Activated CD4-positive, CD25-positive, alpha-beta regulatory T cell treated with anti-CD3 and anti-CD28 coated beads, Interleukin-2, amount 50 U/mL, for 24 hours (primary cell): Measurements from ENCODE around the gene KCNJ2.
A peak's percentile ranks its signal among the peaks of the same experiment; 100 is the strongest.

Experiments
- ATAC-seq, 2 donors: fragments of 150-1000 bp; cut with Tn5 transposase; one replicate each; pipeline ENCODE4 v1.10.0; 2021; ENCODE audit warnings: mild to moderate bottlenecking in 1 of 2, moderate library complexity in 1 of 2

Gene KCNJ2

GRCh38 chr17:70168977-70169708 lies at the start of gene KCNJ2:
Gene KCNJ2, plus strand, starts transcription at chr17:70169532. Its CDS starts 5,508 bp downstream, at chr17:70175040.
- ATAC-seq: peak; percentile 56 to 66

GRCh38 chr17:70119545-70119944 lies 49.8 kb upstream of the KCNJ2 start:
- ATAC-seq: no peak

DNA sequence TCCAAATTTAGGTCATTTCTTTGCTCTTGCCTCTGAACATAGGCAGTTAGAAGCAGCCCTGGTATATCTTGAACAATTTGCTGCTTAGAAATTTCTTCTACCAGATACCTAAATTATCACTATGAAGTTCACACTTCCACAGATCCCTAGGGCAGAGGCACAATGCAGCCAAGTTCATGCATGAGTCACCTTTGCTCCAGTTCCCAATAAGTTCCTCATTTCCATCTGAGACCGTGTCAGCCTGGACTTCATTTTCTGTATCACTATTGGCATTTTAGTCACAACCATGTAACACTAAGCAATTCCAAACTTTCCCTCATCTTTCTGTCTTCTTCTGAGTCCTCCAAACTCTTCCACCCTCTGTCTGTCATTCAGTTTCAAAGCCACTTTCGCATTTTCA lies 49.3 kb upstream of the KCNJ2 start:
- no peak for ATAC-seq

GRCh38 chr17:70120425-70120824 lies 48.9 kb upstream of the KCNJ2 start:
- no peak for ATAC-seq

- no peak for ATAC-seq
These were observed 48.2 kb upstream of the KCNJ2 start for GRCh38 chr17:70121126-70121525.

- ATAC-seq: no peak
These were observed 46.1 kb upstream of the KCNJ2 start for GRCh38 chr17:70123193-70123592.

- no peak for ATAC-seq
These were observed 44.6 kb upstream of the KCNJ2 start for GRCh38 chr17:70124723-70125122.

- ATAC-seq: no peak
These were observed 42.0 kb upstream of the KCNJ2 start for GRCh38 chr17:70127221-70127873.

DNA sequence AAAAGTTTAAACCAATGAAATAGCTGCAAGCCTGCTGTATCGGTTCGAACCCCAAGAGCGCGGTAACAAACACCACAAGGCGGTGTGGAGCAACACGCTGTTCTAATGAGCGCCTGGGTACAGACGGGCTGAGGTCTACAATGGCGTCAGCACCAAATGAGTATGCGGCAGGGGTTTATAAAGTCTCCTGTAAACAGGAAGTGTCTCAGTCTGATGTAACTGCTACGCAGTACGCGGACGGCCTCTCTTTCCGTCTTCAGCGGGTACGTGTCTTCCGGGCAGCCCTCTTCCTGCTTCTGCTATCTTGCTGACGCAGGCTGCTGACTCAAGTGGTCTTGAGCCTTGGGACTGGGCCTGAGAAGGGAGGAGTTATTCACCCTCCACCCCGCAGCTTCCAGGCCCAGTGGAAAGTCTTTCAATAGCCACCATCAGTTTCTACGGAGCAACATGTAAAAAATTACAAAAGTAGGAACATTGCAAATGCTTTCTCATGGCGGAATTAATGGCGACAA lies 40.5 kb upstream of the KCNJ2 start:
- no peak for ATAC-seq

- ATAC-seq: no peak
These were observed 39.0 kb upstream of the KCNJ2 start for GRCh38 chr17:70130289-70130688.

DNA sequence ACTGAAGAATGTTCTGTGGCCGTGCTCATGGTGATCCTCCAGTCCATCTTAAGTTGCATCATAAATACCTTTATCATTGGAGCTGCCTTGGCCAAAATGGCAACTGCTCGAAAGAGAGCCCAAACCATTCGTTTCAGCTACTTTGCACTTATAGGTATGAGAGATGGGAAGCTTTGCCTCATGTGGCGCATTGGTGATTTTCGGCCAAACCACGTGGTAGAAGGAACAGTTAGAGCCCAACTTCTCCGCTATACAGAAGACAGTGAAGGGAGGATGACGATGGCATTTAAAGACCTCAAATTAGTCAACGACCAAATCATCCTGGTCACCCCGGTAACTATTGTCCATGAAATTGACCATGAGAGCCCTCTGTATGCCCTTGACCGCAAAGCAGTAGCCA lies 36.8 kb upstream of the KCNJ2 start:
- ATAC-seq: no peak

DNA sequence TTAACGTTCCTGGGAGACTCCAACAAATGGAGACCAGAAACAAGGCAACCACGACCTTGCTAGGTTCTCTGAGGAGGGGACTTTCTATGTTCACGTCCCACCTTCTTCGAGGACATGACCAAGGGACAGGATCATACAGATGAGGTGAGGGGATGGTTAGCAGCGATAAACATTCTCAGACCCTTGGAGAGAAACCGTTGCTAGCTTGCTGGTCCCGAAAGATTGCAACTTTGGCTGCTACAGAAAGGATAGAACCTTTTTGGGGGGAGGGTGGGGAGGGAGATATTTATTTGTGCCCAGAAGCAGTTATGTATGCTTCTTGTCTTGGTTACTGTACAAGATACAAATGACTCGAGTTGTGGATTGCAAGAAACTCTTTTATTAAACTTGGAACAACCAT lies 35.3 kb upstream of the KCNJ2 start:
- no peak for ATAC-seq

GRCh38 chr17:70134777-70135176 lies 34.6 kb upstream of the KCNJ2 start:
- ATAC-seq: no peak

- ATAC-seq: no peak
These were observed 33.2 kb upstream of the KCNJ2 start for GRCh38 chr17:70136131-70136530.

- peak; percentile 85 to 92 for ATAC-seq
These were observed 31.7 kb upstream of the KCNJ2 start for GRCh38 chr17:70137451-70138230.

DNA sequence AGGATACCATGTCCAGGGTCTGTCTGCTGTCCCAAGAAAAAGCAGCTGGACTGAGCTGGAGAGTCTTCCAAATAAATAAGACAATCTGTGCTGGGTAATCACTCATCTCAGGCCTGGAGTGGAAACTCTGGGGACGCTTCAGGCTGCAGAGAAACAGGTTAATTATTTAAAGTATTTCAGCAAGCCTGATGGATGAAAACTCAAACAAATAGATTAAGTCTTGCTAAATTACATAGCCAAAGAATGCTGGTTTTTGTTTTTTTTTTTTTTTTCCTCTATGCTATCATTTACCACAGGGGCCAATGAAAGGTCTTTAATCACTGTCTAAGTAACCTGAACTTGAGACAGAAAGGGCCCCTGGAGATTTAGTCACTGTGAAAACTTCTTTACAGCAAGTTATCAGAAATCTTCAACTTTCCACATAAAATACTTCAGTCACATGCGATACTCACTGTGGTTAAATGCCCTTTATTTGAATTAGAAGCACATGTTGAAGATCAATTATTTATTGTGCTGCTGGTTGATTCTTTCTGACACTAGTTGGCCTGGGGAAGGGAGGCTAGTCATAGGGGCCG lies 31.0 kb upstream of the KCNJ2 start:
- no peak for ATAC-seq

- ATAC-seq: no peak
These were observed 29.8 kb upstream of the KCNJ2 start for GRCh38 chr17:70139449-70139993.

- ATAC-seq: no peak
These were observed 25.0 kb upstream of the KCNJ2 start for GRCh38 chr17:70144260-70144846.

DNA sequence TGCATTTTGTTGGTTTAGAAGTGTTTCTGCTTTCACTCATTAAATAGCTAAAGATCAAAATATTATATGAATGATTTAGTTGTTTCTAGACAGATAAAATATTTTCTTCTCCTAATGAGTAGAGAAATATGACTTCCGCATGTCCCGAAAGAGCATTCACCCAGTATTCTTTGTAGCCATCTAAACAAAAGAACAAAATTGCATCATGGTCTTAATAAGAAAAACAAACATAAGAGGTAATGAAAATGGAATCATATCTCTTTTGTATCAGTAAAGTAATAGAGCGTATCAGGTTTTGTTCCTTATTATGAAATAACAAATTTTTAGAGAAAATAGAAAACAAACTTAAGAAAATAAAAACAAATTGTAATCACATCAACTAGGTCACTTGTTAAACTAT lies 16.1 kb upstream of the KCNJ2 start:
- no peak for ATAC-seq

DNA sequence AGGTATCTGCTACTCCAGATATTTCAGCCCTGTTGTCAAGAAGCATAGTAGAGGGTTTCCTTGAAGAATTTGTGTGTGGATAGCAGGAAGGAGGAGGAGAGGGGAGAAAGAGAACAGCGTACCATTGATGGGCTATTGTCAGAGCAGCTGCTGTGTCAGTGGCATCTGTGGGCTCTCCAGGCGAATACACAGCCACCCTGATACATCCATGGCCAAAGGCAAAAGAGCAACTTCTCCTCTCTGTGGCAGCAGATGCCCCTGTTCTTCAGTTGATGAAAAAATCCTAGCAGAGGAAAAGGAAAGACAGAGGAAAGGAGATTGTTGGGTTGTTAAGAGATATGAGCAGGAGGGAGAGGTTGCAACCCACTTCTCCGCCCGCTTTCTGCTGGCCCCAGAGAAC lies 12.2 kb upstream of the KCNJ2 start:
- ATAC-seq: no peak

GRCh38 chr17:70158180-70158579 lies 11.2 kb upstream of the KCNJ2 start:
- no peak for ATAC-seq

GRCh38 chr17:70158591-70158990 lies 10.7 kb upstream of the KCNJ2 start:
- ATAC-seq: no peak
